ENCODE data around the gene BMX. TPM values are rescaled to one million over a fixed set of nuclear protein-coding genes. Genes with fewer than 3 reads are reported as not detected.

The BMX gene
- total and polyA plus RNA-seq, 7 experiments from 2014 or later = not detected

GRCh38 chrX:15529165-15529564, 28.6 kb downstream of the BMX start:
- CTCF ChIA-PET = no interaction called here
- Histone ChIP-seq H3K4me1 (ENCODE audit: control insufficient read depth in 2 of 2, insufficient read depth in 2 of 2, low read length in 2 of 2) (no peaks in the 10 kb centered on the region), H3K36me3 (ENCODE audit: control insufficient read depth in 2 of 3, insufficient read depth in 3 of 3, low read length in 3 of 3) (no peaks in the 10 kb centered on the region), H3K27me3 (ENCODE audit: control insufficient read depth in 2 of 2, insufficient read depth in 2 of 2, low read length in 2 of 2) (no peaks in the 10 kb centered on the region), H3K9me3 (ENCODE audit: control insufficient read depth in 2 of 3, low read length in 3 of 3) (no peaks in the 10 kb centered on the region), H3K4me3 (ENCODE audit: low read length) (no peak overlapping the region), H3K27ac (ENCODE audit: low read depth, low read length) (no peak overlapping the region)
- ATAC-seq (no peak), DNase-seq (no peak)
- POLR2A ChIA-PET = no interaction called here
- H3K4me1 Mint-ChIP-seq = peaks cover 0 to 3% (median 0%) of the 10 kb centered on the region in 7 donors
- H3K4me3 Mint-ChIP-seq = no peak overlapping the region
- H3K9me3 Mint-ChIP-seq = no peaks in the 10 kb centered on the region
- intact Hi-C loops (cut with micrococcal nuclease) = no loop called here
- no peak overlapping the region for H3K27ac Mint-ChIP-seq
- H3K27me3 Mint-ChIP-seq = peaks cover 0 to 9% (median 0%) of the 10 kb centered on the region in 5 donors
- no peaks in the 10 kb centered on the region for H3K36me3 Mint-ChIP-seq

- Histone ChIP-seq H3K27me3 (ENCODE audit: control insufficient read depth in 2 of 2, insufficient read depth in 2 of 2, low read length in 2 of 2) (no peaks in the 10 kb centered on the region), H3K4me3 (ENCODE audit: low read length) (no peak overlapping the region), H3K9me3 (ENCODE audit: control insufficient read depth in 2 of 3, low read length in 3 of 3) (no peaks in the 10 kb centered on the region), H3K27ac (ENCODE audit: low read depth, low read length) (no peak overlapping the region), H3K4me1 (ENCODE audit: control insufficient read depth in 2 of 2, insufficient read depth in 2 of 2, low read length in 2 of 2) (no peaks in the 10 kb centered on the region), H3K36me3 (ENCODE audit: control insufficient read depth in 2 of 3, insufficient read depth in 3 of 3, low read length in 3 of 3) (no peaks in the 10 kb centered on the region)
- intact Hi-C loops (cut with micrococcal nuclease) = no loop called here
- ATAC-seq (no peak), DNase-seq (no peak)
- ChIA-PET POLR2A (no interaction called here), CTCF (interaction anchor here (0.9 kb wide), 1 partner anchor 1166 kb away, joined by 3 read pairs; no protein-coding TSS in a partner anchor)
- Mint-ChIP-seq H3K36me3 (no peaks in the 10 kb centered on the region), H3K4me3 (no peak overlapping the region), H3K4me1 (peaks cover 0 to 3% (median 0%) of the 10 kb centered on the region in 7 donors), H3K27me3 (peaks cover 0 to 8% (median 0%) of the 10 kb centered on the region in 5 donors), H3K27ac (no peak overlapping the region), H3K9me3 (no peaks in the 10 kb centered on the region)
Measured at GRCh38 chrX:15530318-15530717, 29.7 kb downstream of the BMX start.

GRCh38 chrX:15546745-15547144, 46.1 kb downstream of the BMX start:
- Histone ChIP-seq H3K9me3 (ENCODE audit: control insufficient read depth in 2 of 3, low read length in 3 of 3) (no peaks in the 10 kb centered on the region), H3K27ac (ENCODE audit: low read depth, low read length) (no peak overlapping the region), H3K36me3 (ENCODE audit: control insufficient read depth in 2 of 3, insufficient read depth in 3 of 3, low read length in 3 of 3) (no peaks in the 10 kb centered on the region), H3K27me3 (ENCODE audit: control insufficient read depth in 2 of 2, insufficient read depth in 2 of 2, low read length in 2 of 2) (no peaks in the 10 kb centered on the region), H3K4me1 (ENCODE audit: control insufficient read depth in 2 of 2, insufficient read depth in 2 of 2, low read length in 2 of 2) (no peaks in the 10 kb centered on the region), H3K4me3 (ENCODE audit: low read length) (no peak overlapping the region)
- ChIA-PET CTCF (no interaction called here), POLR2A (no interaction called here)
- DNase-seq (no peak), ATAC-seq (no peak)
- Mint-ChIP-seq H3K4me1 (no peaks in the 10 kb centered on the region), H3K27ac (no peak overlapping the region), H3K36me3 (no peaks in the 10 kb centered on the region), H3K4me3 (no peak overlapping the region), H3K27me3 (peaks cover 0 to 11% (median 0%) of the 10 kb centered on the region in 5 donors), H3K9me3 (peaks cover 0 to 3% (median 0%) of the 10 kb centered on the region in 11 donors)
- intact Hi-C loops (cut with micrococcal nuclease) = no loop called here

GRCh38 chrX:15547356-15547755, 46.7 kb downstream of the BMX start:
- H3K27ac Mint-ChIP-seq = no peak overlapping the region
- no peaks in the 10 kb centered on the region for H3K9me3 ChIP-seq (ENCODE audit: control insufficient read depth in 2 of 3, low read length in 3 of 3)
- ATAC-seq (no peak), DNase-seq (no peak)
- H3K4me3 ChIP-seq (ENCODE audit: low read length) = no peak overlapping the region
- POLR2A ChIA-PET = no interaction called here
- H3K36me3 Mint-ChIP-seq = no peaks in the 10 kb centered on the region
- no peaks in the 10 kb centered on the region for H3K27me3 ChIP-seq (ENCODE audit: control insufficient read depth in 2 of 2, insufficient read depth in 2 of 2, low read length in 2 of 2)
- no peaks in the 10 kb centered on the region for H3K4me1 ChIP-seq (ENCODE audit: control insufficient read depth in 2 of 2, insufficient read depth in 2 of 2, low read length in 2 of 2)
- H3K27ac ChIP-seq (ENCODE audit: low read depth, low read length) = no peak overlapping the region
- peaks cover 0 to 11% (median 0%) of the 10 kb centered on the region in 5 donors for H3K27me3 Mint-ChIP-seq
- H3K4me1 Mint-ChIP-seq = no peaks in the 10 kb centered on the region
- CTCF ChIA-PET = no interaction called here
- H3K36me3 ChIP-seq (ENCODE audit: control insufficient read depth in 2 of 3, insufficient read depth in 3 of 3, low read length in 3 of 3) = no peaks in the 10 kb centered on the region
- intact Hi-C loops (cut with micrococcal nuclease) = no loop called here
- H3K9me3 Mint-ChIP-seq = peaks cover 0 to 3% (median 0%) of the 10 kb centered on the region in 11 donors
- no peak overlapping the region for H3K4me3 Mint-ChIP-seq

- no peaks in the 10 kb centered on the region for H3K4me1 Mint-ChIP-seq
- H3K4me1 ChIP-seq (ENCODE audit: control insufficient read depth in 2 of 2, insufficient read depth in 2 of 2, low read length in 2 of 2) = no peaks in the 10 kb centered on the region
- H3K4me3 ChIP-seq (ENCODE audit: low read length) = no peak overlapping the region
- no peaks in the 10 kb centered on the region for H3K27me3 ChIP-seq (ENCODE audit: control insufficient read depth in 2 of 2, insufficient read depth in 2 of 2, low read length in 2 of 2)
- peaks cover 0 to 11% (median 3%) of the 10 kb centered on the region in 5 donors for H3K27me3 Mint-ChIP-seq
- H3K9me3 ChIP-seq (ENCODE audit: control insufficient read depth in 2 of 3, low read length in 3 of 3) = no peaks in the 10 kb centered on the region
- H3K9me3 Mint-ChIP-seq = peaks cover 0 to 3% (median 0%) of the 10 kb centered on the region in 11 donors
- no peak overlapping the region for H3K4me3 Mint-ChIP-seq
- no peak overlapping the region for H3K27ac ChIP-seq (ENCODE audit: low read depth, low read length)
- H3K36me3 ChIP-seq (ENCODE audit: control insufficient read depth in 2 of 3, insufficient read depth in 3 of 3, low read length in 3 of 3) = no peaks in the 10 kb centered on the region
- intact Hi-C loops (cut with micrococcal nuclease) = no loop called here
- CTCF ChIA-PET = no interaction called here
- H3K36me3 Mint-ChIP-seq = no peaks in the 10 kb centered on the region
- DNase-seq (no peak), ATAC-seq (no peak)
- POLR2A ChIA-PET = no interaction called here
- peak overlapping the region in 1 of 9 donors; percentile 9 for H3K27ac Mint-ChIP-seq
Measured at GRCh38 chrX:15549189-15550012, 48.8 kb downstream of the BMX start.

- H3K4me1 Mint-ChIP-seq = no peaks in the 10 kb centered on the region
- no peak overlapping the region for H3K4me3 ChIP-seq (ENCODE audit: low read length)
- no peaks in the 10 kb centered on the region for H3K36me3 ChIP-seq (ENCODE audit: control insufficient read depth in 2 of 3, insufficient read depth in 3 of 3, low read length in 3 of 3)
- H3K36me3 Mint-ChIP-seq = no peaks in the 10 kb centered on the region
- intact Hi-C loops (cut with micrococcal nuclease) = no loop called here
- ATAC-seq (no peak), DNase-seq (no peak)
- no peaks in the 10 kb centered on the region for H3K27me3 ChIP-seq (ENCODE audit: control insufficient read depth in 2 of 2, insufficient read depth in 2 of 2, low read length in 2 of 2)
- POLR2A ChIA-PET = no interaction called here
- H3K27me3 Mint-ChIP-seq = peaks cover 0 to 5% (median 0%) of the 10 kb centered on the region in 5 donors
- no peak overlapping the region for H3K27ac ChIP-seq (ENCODE audit: low read depth, low read length)
- H3K9me3 Mint-ChIP-seq = no peaks in the 10 kb centered on the region
- CTCF ChIA-PET = interaction anchor here (0.6 kb wide), 1 partner anchor 61 kb away, joined by 3 read pairs; no protein-coding TSS in a partner anchor
- H3K9me3 ChIP-seq (ENCODE audit: control insufficient read depth in 2 of 3, low read length in 3 of 3) = no peaks in the 10 kb centered on the region
- H3K4me1 ChIP-seq (ENCODE audit: control insufficient read depth in 2 of 2, insufficient read depth in 2 of 2, low read length in 2 of 2) = no peaks in the 10 kb centered on the region
- no peak overlapping the region for H3K27ac Mint-ChIP-seq
- no peak overlapping the region for H3K4me3 Mint-ChIP-seq
Measured at GRCh38 chrX:15559227-15559626, 58.6 kb downstream of the BMX start.

GRCh38 chrX:15560924-15561323, 60.3 kb downstream of the BMX start:
- CTCF ChIA-PET = no interaction called here
- Histone ChIP-seq H3K4me1 (ENCODE audit: control insufficient read depth in 2 of 2, insufficient read depth in 2 of 2, low read length in 2 of 2) (no peaks in the 10 kb centered on the region), H3K36me3 (ENCODE audit: control insufficient read depth in 2 of 3, insufficient read depth in 3 of 3, low read length in 3 of 3) (no peaks in the 10 kb centered on the region), H3K27ac (ENCODE audit: low read depth, low read length) (no peak overlapping the region), H3K27me3 (ENCODE audit: control insufficient read depth in 2 of 2, insufficient read depth in 2 of 2, low read length in 2 of 2) (no peaks in the 10 kb centered on the region), H3K4me3 (ENCODE audit: low read length) (no peak overlapping the region), H3K9me3 (ENCODE audit: control insufficient read depth in 2 of 3, low read length in 3 of 3) (no peaks in the 10 kb centered on the region)
- Mint-ChIP-seq H3K4me1 (no peaks in the 10 kb centered on the region), H3K9me3 (no peaks in the 10 kb centered on the region), H3K36me3 (no peaks in the 10 kb centered on the region), H3K4me3 (no peak overlapping the region), H3K27me3 (peaks cover 0 to 10% (median under 1%) of the 10 kb centered on the region in 5 donors), H3K27ac (no peak overlapping the region)
- DNase-seq (no peak), ATAC-seq (no peak)
- POLR2A ChIA-PET = no interaction called here
- intact Hi-C loops (cut with micrococcal nuclease) = loop anchor here in 1 of 2 donors (10.0 kb wide), 1 partner anchor 216 kb away; no protein-coding TSS in a partner anchor

Data from naive thymus-derived CD4-positive, alpha-beta T cell (primary cell).